Mesendoderm (in vitro differentiated cells): Measurements from ENCODE around the gene CCDC141.

Experiments
- DNase-seq: peaks from one replicate; pipeline ENCODE4 v3.0.0; 2013
- H2AK5ac ChIP-seq: 2 replicates; pipeline ENCODE4 v1.6.1; 2013; ENCODE audit warnings: low read length, inconsistent platforms
- H2BK120ac ChIP-seq: 2 replicates; pipeline ENCODE4 v1.6.1; 2013; ENCODE audit warnings: low read depth, mild to moderate bottlenecking, low read length, moderate library complexity, mixed read lengths
- H2BK15ac ChIP-seq: replicated peaks from 2 replicates; pipeline ENCODE4 v1.6.1; 2013; ENCODE audit warnings: low read depth, mild to moderate bottlenecking, moderate library complexity
- H2BK5ac ChIP-seq: 2 replicates; pipeline ENCODE4 v1.6.1; 2013; ENCODE audit warnings: low read length, inconsistent platforms
- H3K18ac ChIP-seq: 2 replicates; pipeline ENCODE4 v1.6.1; 2013; ENCODE audit warnings: mild to moderate bottlenecking, low read length, mixed read lengths
- H3K23ac ChIP-seq: one replicate; pipeline ENCODE4 v1.6.1; 2013; ENCODE audit warnings: low read length
- H3K27ac ChIP-seq: 2 replicates; pipeline ENCODE4 v1.5.1; 2013; ENCODE audit warnings: low read depth, mild to moderate bottlenecking, inconsistent platforms, low read length, moderate library complexity
- H3K27me3 ChIP-seq: 2 replicates; pipeline ENCODE4 v1.6.1; 2013; ENCODE audit warnings: low read length, control low read depth, mild to moderate bottlenecking, inconsistent platforms; ENCODE audit not compliant: insufficient read depth, poor library complexity
- H3K36me3 ChIP-seq: 2 replicates; pipeline ENCODE4 v1.6.1; 2013; ENCODE audit warnings: low read length, inconsistent platforms; ENCODE audit not compliant: control insufficient read depth, insufficient read depth
- H3K4ac ChIP-seq: one replicate; pipeline ENCODE4 v1.6.1; 2013; ENCODE audit warnings: low read depth, mild to moderate bottlenecking, low read length, moderate library complexity
- H3K4me1 ChIP-seq: 2 replicates; pipeline ENCODE4 v1.6.1; 2013; ENCODE audit warnings: low read depth, low read length, inconsistent platforms; ENCODE audit not compliant: control insufficient read depth
- H3K4me2 ChIP-seq: 2 replicates; pipeline ENCODE4 v1.6.1; 2013; ENCODE audit warnings: low read length
- H3K4me3 ChIP-seq: 2 replicates; pipeline ENCODE4 v1.5.1; 2013; ENCODE audit warnings: mild to moderate bottlenecking, low read length
- H3K56ac ChIP-seq: one replicate; pipeline ENCODE4 v1.6.1; 2013; ENCODE audit warnings: low read length
- H3K79me1 ChIP-seq: 2 replicates; pipeline ENCODE4 v1.6.1; 2013; ENCODE audit warnings: low read length, inconsistent platforms
- H3K79me2 ChIP-seq: 2 replicates; pipeline ENCODE4 v1.6.1; 2013; ENCODE audit warnings: mild to moderate bottlenecking, low read length; ENCODE audit not compliant: control insufficient read depth, insufficient read depth
- H3K9ac ChIP-seq: 2 replicates; pipeline ENCODE4 v1.6.1; 2013; ENCODE audit warnings: low read length, inconsistent platforms
- H4K5ac ChIP-seq: one replicate; pipeline ENCODE4 v1.6.1; 2013; ENCODE audit warnings: low read length
- H4K8ac ChIP-seq: one replicate; pipeline ENCODE4 v1.6.1; 2013; ENCODE audit warnings: low read depth, mild to moderate bottlenecking, control low read depth, low read length, moderate library complexity
- WGBS: extraction: QIAGEN DNeasy Blood & Tissue Kit; methylation state at CpG from one replicate; pipeline ENCODE4 v1.1.7; 2013; ENCODE audit warnings: low lambda C conversion rate, missing lambda C conversion rate; ENCODE audit not compliant: insufficient coverage; ENCODE audit errors: extremely low coverage; 5-methylcytosine and 5-hydroxymethylcytosine counted together

Gene CCDC141

DNA sequence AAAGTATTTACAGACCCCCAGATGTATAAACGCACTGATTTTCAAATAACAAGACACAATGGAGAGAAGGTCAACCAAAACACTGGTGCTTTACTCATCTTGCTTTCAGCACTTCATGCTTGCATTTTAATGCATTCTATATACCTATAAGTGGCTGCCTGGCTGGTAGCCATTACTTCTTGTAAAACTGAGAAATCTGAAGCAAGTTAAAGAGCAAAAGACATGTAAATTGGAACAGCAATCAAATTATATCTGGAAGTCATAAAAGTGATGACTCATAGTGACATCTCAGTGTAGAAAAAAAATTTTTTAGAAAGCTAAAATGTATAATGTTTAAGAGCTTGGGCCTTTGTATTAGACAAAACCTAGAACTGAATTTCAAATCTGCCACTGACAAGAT lies 106.2 kb downstream of the CCDC141 start:
- WGBS: no CpG with 5 or more reads among the region's 1 CpG
- H3K36me3 ChIP-seq: no peaks in the 10 kb centered on the region
- no peak overlapping the region for H2BK120ac ChIP-seq
- H3K79me1 ChIP-seq: no peaks in the 10 kb centered on the region
- no peaks in the 10 kb centered on the region for H3K79me2 ChIP-seq
- no peak overlapping the region for H3K23ac ChIP-seq
- no peaks in the 10 kb centered on the region for H3K27me3 ChIP-seq
- H4K5ac ChIP-seq: no peak overlapping the region
- no peak overlapping the region for H3K9ac ChIP-seq
- H3K4me2 ChIP-seq: no peak overlapping the region
- no peak overlapping the region for H3K56ac ChIP-seq
- H2BK5ac ChIP-seq: no peak overlapping the region
- DNase-seq: no peak
- H4K8ac ChIP-seq: no peak overlapping the region
- H3K4ac ChIP-seq: no peak overlapping the region
- H3K4me3 ChIP-seq: no peak overlapping the region
- no peak overlapping the region for H2AK5ac ChIP-seq
- no peak overlapping the region for H2BK15ac ChIP-seq
- no peaks in the 10 kb centered on the region for H3K4me1 ChIP-seq
- H3K18ac ChIP-seq: no peak overlapping the region
- H3K27ac ChIP-seq: no peak overlapping the region

DNA sequence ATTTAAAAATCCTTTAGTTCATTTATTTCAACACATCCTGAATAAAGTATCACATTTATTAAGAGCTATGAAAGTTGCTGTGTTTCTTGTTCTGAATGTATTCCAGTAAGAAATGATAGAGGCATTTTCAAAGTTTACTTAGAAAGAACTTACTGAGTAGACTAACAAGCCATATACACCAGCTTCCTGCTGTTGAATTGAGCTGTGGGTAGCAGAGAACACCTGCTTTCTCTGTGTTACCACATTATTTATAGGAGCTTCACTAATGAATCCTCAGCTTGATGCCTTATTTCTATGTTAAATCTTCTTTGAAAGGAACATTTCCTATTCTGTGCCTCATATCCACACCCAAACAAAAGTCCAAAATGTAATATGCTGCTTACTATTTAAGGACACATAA lies 115.4 kb downstream of the CCDC141 start:
- no peaks in the 10 kb centered on the region for H3K27me3 ChIP-seq
- no peak overlapping the region for H4K5ac ChIP-seq
- H2BK120ac ChIP-seq: no peak overlapping the region
- H3K18ac ChIP-seq: no peak overlapping the region
- H3K79me2 ChIP-seq: no peaks in the 10 kb centered on the region
- H2AK5ac ChIP-seq: no peak overlapping the region
- H4K8ac ChIP-seq: no peak overlapping the region
- H3K4me3 ChIP-seq: no peak overlapping the region
- H3K4me1 ChIP-seq: no peaks in the 10 kb centered on the region
- no peak for DNase-seq
- H2BK15ac ChIP-seq: no peak overlapping the region
- H3K23ac ChIP-seq: no peak overlapping the region
- H2BK5ac ChIP-seq: no peak overlapping the region
- no peaks in the 10 kb centered on the region for H3K36me3 ChIP-seq
- no peak overlapping the region for H3K4me2 ChIP-seq
- no peak overlapping the region for H3K4ac ChIP-seq
- no peak overlapping the region for H3K9ac ChIP-seq
- no peak overlapping the region for H3K56ac ChIP-seq
- no peaks in the 10 kb centered on the region for H3K79me1 ChIP-seq
- no peak overlapping the region for H3K27ac ChIP-seq

DNA sequence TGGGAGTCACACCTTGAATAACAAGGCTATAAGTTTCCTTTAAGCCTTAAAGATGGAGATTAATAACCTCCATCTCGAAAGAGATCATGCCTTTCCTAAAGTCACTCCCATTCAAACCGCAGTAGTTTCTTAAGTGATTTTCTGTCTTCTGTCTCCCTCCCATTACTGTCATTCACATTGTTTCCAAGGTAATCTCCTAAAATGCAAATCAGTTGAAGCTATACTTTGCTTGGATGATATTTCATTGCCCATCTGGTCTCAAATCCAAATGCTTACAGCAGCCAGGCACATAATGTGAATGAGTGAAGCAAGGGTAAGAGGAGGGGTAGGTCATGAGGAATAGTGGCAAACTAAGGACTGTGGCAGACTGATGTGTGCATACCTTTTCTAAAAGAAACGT lies 116.4 kb downstream of the CCDC141 start:
- Histone ChIP-seq H2AK5ac (no peak overlapping the region), H3K27me3 (no peaks in the 10 kb centered on the region), H4K8ac (no peak overlapping the region), H3K36me3 (no peaks in the 10 kb centered on the region), H3K9ac (no peak overlapping the region), H3K4me3 (no peak overlapping the region), H3K4me2 (no peak overlapping the region), H3K79me2 (no peaks in the 10 kb centered on the region), H2BK120ac (no peak overlapping the region), H3K27ac (no peak overlapping the region), H3K4me1 (no peaks in the 10 kb centered on the region), H3K18ac (no peak overlapping the region), H4K5ac (no peak overlapping the region), H2BK5ac (no peak overlapping the region), H3K79me1 (no peaks in the 10 kb centered on the region), H3K4ac (no peak overlapping the region), H2BK15ac (no peak overlapping the region), H3K56ac (no peak overlapping the region), H3K23ac (no peak overlapping the region)
- no peak for DNase-seq
- no CpG with 5 or more reads among the region's 3 CpGs for WGBS

DNA sequence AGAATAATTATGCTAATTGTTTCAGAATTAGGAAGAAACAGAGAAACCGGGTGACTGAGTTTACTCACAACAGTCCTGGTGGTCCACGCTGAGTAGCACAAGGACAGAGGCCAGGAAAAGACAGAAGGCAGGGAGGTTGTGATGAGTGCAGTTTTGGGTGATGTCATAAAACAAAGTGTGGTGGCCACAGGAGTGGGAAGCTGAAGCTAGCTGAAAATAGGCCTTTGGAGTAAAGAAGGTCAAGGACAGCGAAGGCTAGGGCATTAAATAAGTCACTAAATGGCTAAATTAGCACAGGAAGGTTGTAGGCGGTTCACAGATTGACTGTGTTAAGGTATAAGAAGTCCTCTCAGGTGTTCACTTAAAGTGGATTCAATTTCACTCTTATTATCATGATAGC lies 121.9 kb downstream of the CCDC141 start:
- Histone ChIP-seq H4K5ac (no peak overlapping the region), H3K18ac (no peak overlapping the region), H3K4ac (no peak overlapping the region), H2BK5ac (no peak overlapping the region), H2AK5ac (no peak overlapping the region), H3K27me3 (no peaks in the 10 kb centered on the region), H3K36me3 (no peaks in the 10 kb centered on the region), H3K79me2 (no peaks in the 10 kb centered on the region), H4K8ac (no peak overlapping the region), H3K4me2 (no peak overlapping the region), H3K23ac (no peak overlapping the region), H3K27ac (no peak overlapping the region), H2BK120ac (no peak overlapping the region), H3K4me1 (no peaks in the 10 kb centered on the region), H3K79me1 (no peaks in the 10 kb centered on the region), H3K4me3 (no peak overlapping the region), H3K56ac (no peak overlapping the region), H3K9ac (no peak overlapping the region), H2BK15ac (no peak overlapping the region)
- peak; percentile 26 for DNase-seq
- no CpG with 5 or more reads among the region's 4 CpGs for WGBS

DNA sequence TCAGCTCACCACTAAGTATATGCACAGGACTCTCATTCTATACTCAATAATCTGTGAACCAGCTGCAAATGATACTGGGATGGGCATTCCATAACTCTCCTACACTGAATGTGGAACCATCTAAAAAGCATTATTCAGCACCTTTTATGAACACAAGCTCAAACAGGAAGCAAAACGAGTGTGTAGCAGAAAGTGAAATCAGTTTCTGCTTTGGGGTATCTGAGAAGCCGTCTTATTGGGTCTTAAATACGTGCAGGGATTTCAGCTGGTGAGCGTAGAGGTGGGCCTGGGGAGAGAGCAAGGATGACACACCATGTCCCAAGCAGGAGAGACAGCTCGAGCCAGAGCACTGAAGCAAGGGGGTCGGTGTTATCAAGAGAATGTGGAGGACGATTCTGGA lies 122.8 kb downstream of the CCDC141 start:
- H3K56ac ChIP-seq: no peak overlapping the region
- no peaks in the 10 kb centered on the region for H3K79me2 ChIP-seq
- H3K4me2 ChIP-seq: no peak overlapping the region
- no peak overlapping the region for H3K4me3 ChIP-seq
- H2BK15ac ChIP-seq: no peak overlapping the region
- H2BK120ac ChIP-seq: no peak overlapping the region
- no peak overlapping the region for H4K5ac ChIP-seq
- H3K4ac ChIP-seq: no peak overlapping the region
- H3K36me3 ChIP-seq: no peaks in the 10 kb centered on the region
- no peak overlapping the region for H3K18ac ChIP-seq
- H4K8ac ChIP-seq: no peak overlapping the region
- H3K4me1 ChIP-seq: no peaks in the 10 kb centered on the region
- H3K27ac ChIP-seq: no peak overlapping the region
- no peaks in the 10 kb centered on the region for H3K79me1 ChIP-seq
- no peak overlapping the region for H3K23ac ChIP-seq
- no peak for DNase-seq
- H3K9ac ChIP-seq: no peak overlapping the region
- H2AK5ac ChIP-seq: no peak overlapping the region
- no CpG with 5 or more reads among the region's 7 CpGs for WGBS
- H3K27me3 ChIP-seq: no peaks in the 10 kb centered on the region
- H2BK5ac ChIP-seq: no peak overlapping the region

DNA sequence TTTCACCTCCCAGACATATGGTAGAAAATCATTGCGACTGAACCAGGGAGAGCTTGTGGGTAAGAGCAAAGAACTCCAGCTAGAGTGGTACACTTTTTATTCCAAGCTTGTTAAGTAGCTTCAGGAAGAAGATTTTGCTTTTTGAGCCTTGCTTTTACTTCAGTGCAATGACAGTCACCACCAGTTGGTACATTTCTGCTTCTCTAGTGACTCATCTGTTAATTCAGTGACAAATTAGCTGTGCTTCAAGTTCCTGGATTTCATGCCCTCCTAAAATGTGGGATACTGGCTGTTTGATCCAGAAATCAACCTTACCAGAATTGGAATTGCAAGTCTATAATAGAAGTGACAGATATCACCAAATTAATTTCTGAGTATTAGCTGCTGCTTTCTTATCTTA lies 125.1 kb downstream of the CCDC141 start:
- H3K27me3 ChIP-seq: no peaks in the 10 kb centered on the region
- no peaks in the 10 kb centered on the region for H3K79me1 ChIP-seq
- no peak overlapping the region for H3K4ac ChIP-seq
- H3K18ac ChIP-seq: no peak overlapping the region
- no peak overlapping the region for H4K8ac ChIP-seq
- H3K27ac ChIP-seq: no peak overlapping the region
- H3K9ac ChIP-seq: no peak overlapping the region
- no peaks in the 10 kb centered on the region for H3K36me3 ChIP-seq
- no peak overlapping the region for H3K4me2 ChIP-seq
- no peak overlapping the region for H2BK15ac ChIP-seq
- WGBS: no CpG with 5 or more reads among the region's 1 CpG
- H4K5ac ChIP-seq: no peak overlapping the region
- no peaks in the 10 kb centered on the region for H3K79me2 ChIP-seq
- H3K4me1 ChIP-seq: no peaks in the 10 kb centered on the region
- no peak for DNase-seq
- H3K56ac ChIP-seq: no peak overlapping the region
- no peak overlapping the region for H3K4me3 ChIP-seq
- no peak overlapping the region for H3K23ac ChIP-seq
- no peak overlapping the region for H2BK120ac ChIP-seq
- H2BK5ac ChIP-seq: no peak overlapping the region
- no peak overlapping the region for H2AK5ac ChIP-seq
